Endometrium (tissue), 2 donors: Measurements from ENCODE around the gene PCYT1A.
"Not testable (repeated sequence)": the region's sequence is repeated elsewhere in the genome, so short reads cannot be mapped to it uniquely, and the experiment has no call there.

Experiments
- FAIRE-seq: peaks from 2 replicates; lab custom pipeline; 2012; peaks lifted over from hg19 to GRCh38; lab: Jason Lieb, UNC
- donor health status: control.
- donor health status: control.

The PCYT1A gene

DNA sequence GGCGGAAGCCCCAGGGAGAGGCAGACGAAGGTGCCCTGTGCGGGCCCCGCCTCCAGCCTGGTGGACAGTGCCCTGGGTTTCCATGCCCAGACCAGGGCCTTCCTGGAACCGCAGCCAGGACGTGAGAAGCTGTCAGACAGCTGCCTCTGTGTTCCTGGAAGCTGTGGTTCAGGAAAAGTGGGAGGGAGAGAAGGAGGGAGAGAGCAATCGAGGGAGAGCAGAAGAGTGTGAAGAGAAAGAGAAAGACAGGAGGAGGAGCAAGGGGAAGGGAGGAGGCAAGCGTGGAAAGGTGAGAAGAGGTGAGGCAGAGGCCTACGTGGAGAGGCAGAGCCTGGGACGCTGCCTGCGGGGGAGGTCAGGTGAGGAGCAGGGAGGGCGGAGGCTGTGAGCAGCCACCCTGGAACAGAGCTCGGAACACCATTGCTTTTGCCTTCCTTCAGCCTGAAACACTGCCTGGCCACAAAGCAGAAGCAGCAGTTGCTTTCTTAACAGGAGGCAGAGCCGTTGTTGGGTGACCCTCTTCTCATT is 94.9 kb downstream of the PCYT1A start:
- FAIRE-seq = no peak

DNA sequence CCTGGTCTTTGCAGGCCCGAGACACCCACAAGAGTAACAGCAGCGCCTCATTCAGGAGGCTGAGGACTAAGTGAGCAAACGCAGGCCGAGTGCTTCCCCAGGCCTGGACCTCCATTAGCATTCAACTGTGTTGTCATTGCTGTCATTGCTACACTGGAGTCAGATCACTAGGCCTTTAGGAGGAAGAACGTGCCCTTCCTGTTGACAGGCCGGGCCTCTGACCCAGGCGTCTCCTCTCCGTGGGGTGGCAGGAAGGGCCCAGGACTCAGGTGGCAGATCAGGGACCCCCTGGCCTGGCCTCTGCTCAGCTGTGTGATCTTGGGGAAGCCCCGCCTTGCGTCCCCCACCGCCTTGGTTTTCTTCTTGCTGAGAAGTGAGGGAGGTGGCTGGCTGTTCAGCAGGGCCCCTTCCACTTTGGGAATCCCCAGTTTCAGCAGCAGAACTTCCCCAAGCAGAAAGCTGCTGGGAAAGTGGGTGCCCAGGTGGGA is 95.4 kb downstream of the PCYT1A start:
- FAIRE-seq = no peak

DNA sequence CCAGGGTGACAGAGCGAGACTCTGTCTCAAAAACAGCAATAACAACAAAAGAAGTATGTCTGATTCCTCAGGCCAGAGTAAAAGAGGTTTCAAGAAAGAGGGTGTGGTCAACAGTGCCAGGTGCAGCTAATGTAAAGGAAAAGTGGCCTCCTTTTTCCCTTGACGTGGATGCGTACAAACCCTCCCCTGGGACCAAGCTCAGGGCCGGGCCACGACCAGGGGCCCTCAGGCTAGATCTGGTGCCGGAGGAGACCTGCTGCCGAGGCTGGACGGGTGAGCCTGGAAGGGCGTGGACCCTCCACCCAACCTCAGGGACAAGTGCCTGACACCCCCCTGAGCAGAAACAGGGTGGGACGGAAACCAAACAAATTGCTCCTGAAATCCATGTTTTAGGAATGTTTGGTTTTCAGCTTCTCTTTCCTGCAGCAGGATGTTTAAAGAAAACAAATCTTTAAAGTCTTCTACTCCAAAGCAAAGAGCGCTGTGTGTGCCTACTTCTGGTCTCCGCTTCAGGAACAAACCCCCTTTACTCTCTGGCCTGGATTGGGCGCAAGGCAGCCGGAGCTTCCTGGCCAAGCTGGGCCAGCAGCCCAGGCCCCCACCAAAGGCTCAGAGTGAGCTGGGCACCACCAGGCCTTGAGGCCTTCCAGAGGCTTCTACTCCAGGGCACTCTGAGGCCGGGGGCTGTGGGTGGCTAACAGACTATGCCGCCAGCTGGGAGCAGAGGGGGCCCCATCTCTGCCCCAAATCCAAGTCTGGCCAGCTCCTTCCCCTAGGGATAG is 97.8 kb downstream of the PCYT1A start:
- no peak for FAIRE-seq

DNA sequence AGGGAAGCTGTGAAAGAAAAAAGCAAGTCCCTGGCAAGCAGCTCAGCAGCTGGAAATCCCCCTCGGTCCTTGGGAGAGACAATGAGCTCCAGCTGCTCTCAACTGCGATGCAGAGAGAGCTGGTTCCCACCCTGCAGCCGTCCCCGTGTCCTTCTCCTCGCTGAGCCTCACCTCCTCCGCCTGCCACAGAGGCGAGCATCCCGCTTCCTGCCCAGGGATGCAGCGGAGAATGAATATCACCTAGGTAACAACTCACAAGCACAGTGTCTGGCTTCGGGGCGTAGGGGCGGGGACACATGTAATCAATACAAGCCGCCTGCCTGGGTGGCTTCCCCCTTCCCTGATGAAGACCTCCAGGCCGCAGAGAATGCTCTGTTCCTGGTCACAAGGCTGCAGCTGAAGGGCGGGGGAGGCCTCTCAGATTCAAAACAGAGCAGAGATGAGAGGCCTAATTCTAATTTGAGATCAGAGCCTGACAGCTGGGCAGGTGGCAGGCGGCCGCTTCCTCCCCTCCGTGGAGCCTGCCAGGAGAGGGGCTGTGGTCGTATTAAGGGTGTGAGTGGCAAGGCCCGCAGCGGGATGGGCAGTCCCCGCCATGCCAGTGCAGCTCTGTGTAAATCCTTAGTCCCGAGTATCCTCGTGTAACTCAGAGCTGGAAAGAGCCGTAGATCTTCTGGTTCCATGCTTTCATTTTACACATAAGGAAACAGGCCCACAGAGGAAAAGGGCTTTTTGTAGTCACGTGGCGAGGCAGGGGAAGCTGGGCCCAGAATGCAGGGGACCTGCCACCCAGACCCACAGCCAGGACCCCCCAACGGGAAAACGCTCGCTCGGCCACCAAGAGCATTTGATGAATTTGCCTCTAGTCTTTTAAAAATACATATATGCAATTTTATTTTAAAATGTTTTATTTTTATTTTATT is 100.6 kb downstream of the PCYT1A start:
- FAIRE-seq = no peak

DNA sequence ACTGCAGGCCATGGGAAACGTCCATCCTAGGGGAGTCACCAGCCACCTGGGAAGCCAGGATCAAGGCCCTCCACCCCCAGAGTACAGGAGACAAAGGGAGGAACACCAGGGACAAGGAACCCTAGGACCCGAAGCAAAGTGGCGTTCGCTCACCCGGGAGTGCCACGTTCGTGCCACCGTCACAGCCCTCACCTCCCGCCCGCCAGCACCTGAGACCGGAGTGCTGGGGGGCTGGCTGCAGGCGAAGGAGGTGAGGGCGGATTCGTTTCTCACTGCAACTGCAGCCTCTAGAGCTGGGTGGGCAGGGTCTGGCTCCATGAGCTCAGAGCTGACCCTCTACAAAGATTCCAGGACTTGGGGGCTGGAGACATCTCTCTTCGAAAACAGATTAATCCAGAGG is 102.6 kb downstream of the PCYT1A start:
- FAIRE-seq = no peak

DNA sequence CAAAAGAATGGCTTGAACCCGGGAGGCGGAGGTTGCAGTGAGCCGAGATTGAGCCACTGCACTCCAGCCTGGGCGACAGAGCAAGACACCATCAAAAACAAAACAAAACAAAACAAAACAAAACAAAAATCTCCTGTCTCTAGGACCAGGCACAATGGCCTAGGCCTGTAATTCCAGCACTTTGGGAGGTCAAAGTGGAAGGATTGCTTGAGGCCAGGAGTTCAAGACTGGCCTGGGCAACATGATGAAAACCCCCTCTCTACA is 103.4 kb downstream of the PCYT1A start:
- not testable (repeated sequence) for FAIRE-seq

DNA sequence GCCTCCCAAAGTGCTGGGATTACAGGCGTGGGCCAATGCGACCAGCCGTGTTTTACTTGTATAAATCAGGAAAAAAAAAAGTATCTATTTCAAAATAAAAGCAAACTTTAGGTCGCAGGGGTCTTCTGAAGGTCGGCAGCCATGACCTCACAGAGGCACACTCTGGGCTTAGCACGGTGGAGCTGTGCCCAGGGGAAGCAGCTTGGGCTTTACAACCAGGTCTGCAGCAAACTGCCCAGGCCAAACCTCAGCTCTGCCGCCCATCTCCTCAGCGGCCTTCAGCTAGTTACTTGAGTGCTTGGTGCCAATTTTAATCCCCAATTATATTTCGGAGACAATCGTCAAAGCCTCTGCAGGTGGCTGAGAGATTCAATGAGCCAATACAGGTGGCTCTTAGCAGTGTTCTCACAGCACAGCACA is 106.4 kb downstream of the PCYT1A start:
- FAIRE-seq = no peak

DNA sequence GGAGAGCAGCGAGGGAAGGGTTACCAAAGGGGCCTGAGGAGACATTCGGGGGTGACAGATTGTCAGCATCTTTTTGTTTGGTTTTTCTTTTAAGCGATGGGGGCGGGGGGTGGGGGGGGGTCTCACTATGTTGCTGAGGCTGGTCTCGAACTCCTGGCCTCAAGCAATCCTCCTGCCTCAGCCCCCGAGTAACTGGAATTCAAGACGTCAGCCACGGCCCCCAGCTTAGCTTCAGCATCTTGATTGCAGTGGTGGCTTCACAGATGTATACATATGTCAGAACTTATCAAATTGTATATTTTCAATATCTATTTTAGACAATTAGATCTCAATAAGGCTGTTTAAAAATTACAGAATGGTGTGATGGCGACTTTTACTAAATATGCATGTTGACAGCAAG is 107.2 kb downstream of the PCYT1A start:
- no peak for FAIRE-seq
